ENCODE measurements around the gene KCNQ5.
"Not testable (repeated sequence)": the region's sequence is repeated elsewhere in the genome, so short reads cannot be mapped to it uniquely, and the experiment has no call there.

The KCNQ5 gene

GRCh38 chr6:72890233-72890632, 268.4 kb downstream of the KCNQ5 start:
- Histone ChIP-seq H3K4me3 (ENCODE audit: low read depth, low read length) (no peak overlapping the region), H3K27ac (ENCODE audit: low read depth, low read length) (no peak overlapping the region), H3K4me2 (ENCODE audit: low read length) (no peak overlapping the region), H2BK12ac (ENCODE audit: low read length) (no peak overlapping the region), H2BK5ac (ENCODE audit: low read depth, low read length, poor library complexity) (no peak overlapping the region), H3K9me3 (ENCODE audit: insufficient read depth, low read depth, low read length) (no peaks in the 10 kb centered on the region), H3K27me3 (ENCODE audit: insufficient read depth, low read length) (no peaks in the 10 kb centered on the region), H2AFZ (ENCODE audit: insufficient read depth, low read length, poor library complexity) (no peak overlapping the region), H3K18ac (ENCODE audit: low read length) (no peak overlapping the region), H3K9ac (ENCODE audit: low read length) (no peak overlapping the region), H2BK120ac (ENCODE audit: insufficient read depth, low read length, poor library complexity) (no peak overlapping the region), H3K4me1 (ENCODE audit: control insufficient read depth in 1 of 2, insufficient read depth in 2 of 2, low read length in 2 of 2) (no peaks in the 10 kb centered on the region), H3K23ac (ENCODE audit: low read length) (no peak overlapping the region), H4K12ac (ENCODE audit: low read depth, low read length) (no peak overlapping the region), H3K79me2 (ENCODE audit: control insufficient read depth, insufficient read depth, low read length, poor library complexity) (no peaks in the 10 kb centered on the region), H4K8ac (ENCODE audit: low read depth, low read length) (no peak overlapping the region), H3K36me3 (ENCODE audit: control insufficient read depth in 1 of 2, insufficient read depth in 2 of 2, low read length in 2 of 2) (no peaks in the 10 kb centered on the region), H3K4ac (ENCODE audit: low read depth, low read length) (no peak overlapping the region), H2AK5ac (ENCODE audit: low read length) (no peak overlapping the region), H3K79me1 (ENCODE audit: low read length) (no peaks in the 10 kb centered on the region), H3K14ac (ENCODE audit: low read length) (no peak overlapping the region), H4K91ac (ENCODE audit: low read depth, low read length) (no peak overlapping the region)
- no peak for DNase-seq
- WGBS (ENCODE audit: extremely low coverage, insufficient coverage, insufficient read length) = no CpG with 5 or more reads among the region's 1 CpG

GRCh38 chr6:72890671-72891070, 268.8 kb downstream of the KCNQ5 start:
- H3K23ac ChIP-seq (ENCODE audit: low read length) = no peak overlapping the region
- H3K4ac ChIP-seq (ENCODE audit: low read depth, low read length) = no peak overlapping the region
- H2AFZ ChIP-seq (ENCODE audit: insufficient read depth, low read length, poor library complexity) = no peak overlapping the region
- H4K12ac ChIP-seq (ENCODE audit: low read depth, low read length) = no peak overlapping the region
- no peak overlapping the region for H3K18ac ChIP-seq (ENCODE audit: low read length)
- no peaks in the 10 kb centered on the region for H3K36me3 ChIP-seq (ENCODE audit: control insufficient read depth in 1 of 2, insufficient read depth in 2 of 2, low read length in 2 of 2)
- H3K27ac ChIP-seq (ENCODE audit: low read depth, low read length) = no peak overlapping the region
- no peaks in the 10 kb centered on the region for H3K27me3 ChIP-seq (ENCODE audit: insufficient read depth, low read length)
- H2BK5ac ChIP-seq (ENCODE audit: low read depth, low read length, poor library complexity) = no peak overlapping the region
- no peak overlapping the region for H2AK5ac ChIP-seq (ENCODE audit: low read length)
- H3K9ac ChIP-seq (ENCODE audit: low read length) = no peak overlapping the region
- no peak overlapping the region for H2BK12ac ChIP-seq (ENCODE audit: low read length)
- H3K79me1 ChIP-seq (ENCODE audit: low read length) = no peaks in the 10 kb centered on the region
- no peak overlapping the region for H3K14ac ChIP-seq (ENCODE audit: low read length)
- H3K4me2 ChIP-seq (ENCODE audit: low read length) = no peak overlapping the region
- no peaks in the 10 kb centered on the region for H3K4me1 ChIP-seq (ENCODE audit: control insufficient read depth in 1 of 2, insufficient read depth in 2 of 2, low read length in 2 of 2)
- no peak overlapping the region for H3K4me3 ChIP-seq (ENCODE audit: low read depth, low read length)
- no peak overlapping the region for H4K91ac ChIP-seq (ENCODE audit: low read depth, low read length)
- no peak overlapping the region for H4K8ac ChIP-seq (ENCODE audit: low read depth, low read length)
- H3K9me3 ChIP-seq (ENCODE audit: insufficient read depth, low read depth, low read length) = no peaks in the 10 kb centered on the region
- no peak for DNase-seq
- H3K79me2 ChIP-seq (ENCODE audit: control insufficient read depth, insufficient read depth, low read length, poor library complexity) = no peaks in the 10 kb centered on the region
- no peak overlapping the region for H2BK120ac ChIP-seq (ENCODE audit: insufficient read depth, low read length, poor library complexity)

- Histone ChIP-seq H4K12ac (ENCODE audit: low read depth, low read length) (no peak overlapping the region), H3K4ac (ENCODE audit: low read depth, low read length) (no peak overlapping the region), H3K36me3 (ENCODE audit: control insufficient read depth in 1 of 2, insufficient read depth in 2 of 2, low read length in 2 of 2) (no peaks in the 10 kb centered on the region), H2AFZ (ENCODE audit: insufficient read depth, low read length, poor library complexity) (no peak overlapping the region), H4K8ac (ENCODE audit: low read depth, low read length) (no peak overlapping the region), H3K27ac (ENCODE audit: low read depth, low read length) (no peak overlapping the region), H3K4me2 (ENCODE audit: low read length) (no peak overlapping the region), H3K23ac (ENCODE audit: low read length) (no peak overlapping the region), H2BK5ac (ENCODE audit: low read depth, low read length, poor library complexity) (no peak overlapping the region), H4K91ac (ENCODE audit: low read depth, low read length) (no peak overlapping the region), H3K18ac (ENCODE audit: low read length) (no peak overlapping the region), H3K79me2 (ENCODE audit: control insufficient read depth, insufficient read depth, low read length, poor library complexity) (no peaks in the 10 kb centered on the region), H3K79me1 (ENCODE audit: low read length) (no peaks in the 10 kb centered on the region), H2BK12ac (ENCODE audit: low read length) (no peak overlapping the region), H3K4me3 (ENCODE audit: low read depth, low read length) (no peak overlapping the region), H2AK5ac (ENCODE audit: low read length) (no peak overlapping the region), H3K27me3 (ENCODE audit: insufficient read depth, low read length) (no peaks in the 10 kb centered on the region), H3K9ac (ENCODE audit: low read length) (no peak overlapping the region), H2BK120ac (ENCODE audit: insufficient read depth, low read length, poor library complexity) (no peak overlapping the region), H3K4me1 (ENCODE audit: control insufficient read depth in 1 of 2, insufficient read depth in 2 of 2, low read length in 2 of 2) (no peaks in the 10 kb centered on the region), H3K9me3 (ENCODE audit: insufficient read depth, low read depth, low read length) (no peaks in the 10 kb centered on the region), H3K14ac (ENCODE audit: low read length) (no peak overlapping the region)
- no CpG with 5 or more reads among the region's 1 CpG for WGBS (ENCODE audit: extremely low coverage, insufficient coverage, insufficient read length)
- DNase-seq = no peak
These were observed 271.0 kb downstream of the KCNQ5 start for GRCh38 chr6:72892901-72893300.

DNA sequence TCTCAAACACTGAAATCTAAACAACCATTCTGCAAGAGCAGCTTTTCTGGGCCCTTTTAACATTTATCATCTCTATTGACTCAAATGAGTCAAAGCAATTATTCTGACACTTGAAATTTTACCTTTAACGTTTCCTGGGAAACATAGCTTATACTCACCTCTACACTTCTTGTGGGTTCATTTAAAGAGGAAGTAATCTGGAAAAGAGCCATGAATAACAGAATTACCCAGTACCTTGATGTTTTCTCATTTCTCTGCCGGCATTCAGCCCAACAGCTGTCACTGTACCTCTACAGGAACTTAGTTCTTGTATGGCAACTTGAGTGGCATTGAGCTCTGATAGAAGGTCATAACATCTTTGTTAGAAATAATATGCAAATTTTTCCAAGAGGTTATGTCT, 272.2 kb downstream of the KCNQ5 start:
- H3K14ac ChIP-seq (ENCODE audit: low read length) = no peak overlapping the region
- no peak overlapping the region for H2AFZ ChIP-seq (ENCODE audit: insufficient read depth, low read length, poor library complexity)
- no peak overlapping the region for H2BK5ac ChIP-seq (ENCODE audit: low read depth, low read length, poor library complexity)
- no peak overlapping the region for H4K8ac ChIP-seq (ENCODE audit: low read depth, low read length)
- H3K4me3 ChIP-seq (ENCODE audit: low read depth, low read length) = no peak overlapping the region
- H4K12ac ChIP-seq (ENCODE audit: low read depth, low read length) = no peak overlapping the region
- no peak overlapping the region for H2BK120ac ChIP-seq (ENCODE audit: insufficient read depth, low read length, poor library complexity)
- no peaks in the 10 kb centered on the region for H3K4me1 ChIP-seq (ENCODE audit: control insufficient read depth in 1 of 2, insufficient read depth in 2 of 2, low read length in 2 of 2)
- WGBS (ENCODE audit: extremely low coverage, insufficient coverage, insufficient read length) = no CpG with 5 or more reads among the region's 2 CpGs
- no peak overlapping the region for H3K4ac ChIP-seq (ENCODE audit: low read depth, low read length)
- no peak overlapping the region for H3K23ac ChIP-seq (ENCODE audit: low read length)
- H3K79me2 ChIP-seq (ENCODE audit: control insufficient read depth, insufficient read depth, low read length, poor library complexity) = no peaks in the 10 kb centered on the region
- H3K79me1 ChIP-seq (ENCODE audit: low read length) = no peaks in the 10 kb centered on the region
- no peak overlapping the region for H3K4me2 ChIP-seq (ENCODE audit: low read length)
- H2AK5ac ChIP-seq (ENCODE audit: low read length) = no peak overlapping the region
- H3K36me3 ChIP-seq (ENCODE audit: control insufficient read depth in 1 of 2, insufficient read depth in 2 of 2, low read length in 2 of 2) = no peaks in the 10 kb centered on the region
- H2BK12ac ChIP-seq (ENCODE audit: low read length) = no peak overlapping the region
- no peak overlapping the region for H4K91ac ChIP-seq (ENCODE audit: low read depth, low read length)
- no peak overlapping the region for H3K18ac ChIP-seq (ENCODE audit: low read length)
- H3K27ac ChIP-seq (ENCODE audit: low read depth, low read length) = no peak overlapping the region
- DNase-seq = no peak
- no peaks in the 10 kb centered on the region for H3K9me3 ChIP-seq (ENCODE audit: insufficient read depth, low read depth, low read length)
- H3K27me3 ChIP-seq (ENCODE audit: insufficient read depth, low read length) = no peaks in the 10 kb centered on the region
- no peak overlapping the region for H3K9ac ChIP-seq (ENCODE audit: low read length)

- H2BK5ac ChIP-seq (ENCODE audit: low read depth, low read length, poor library complexity); H2BK120ac ChIP-seq (ENCODE audit: insufficient read depth, low read length, poor library complexity); H4K8ac ChIP-seq (ENCODE audit: low read depth, low read length); H3K4me3 ChIP-seq (ENCODE audit: low read depth, low read length); H3K9ac ChIP-seq (ENCODE audit: low read length); H3K79me2 ChIP-seq (ENCODE audit: control insufficient read depth, insufficient read depth, low read length, poor library complexity); H3K4me1 ChIP-seq (ENCODE audit: control insufficient read depth in 1 of 2, insufficient read depth in 2 of 2, low read length in 2 of 2); H3K36me3 ChIP-seq (ENCODE audit: control insufficient read depth in 1 of 2, insufficient read depth in 2 of 2, low read length in 2 of 2); H4K91ac ChIP-seq (ENCODE audit: low read depth, low read length); H3K18ac ChIP-seq (ENCODE audit: low read length); DNase-seq; H2AFZ ChIP-seq (ENCODE audit: insufficient read depth, low read length, poor library complexity); H4K12ac ChIP-seq (ENCODE audit: low read depth, low read length); H3K79me1 ChIP-seq (ENCODE audit: low read length); H3K14ac ChIP-seq (ENCODE audit: low read length); H2AK5ac ChIP-seq (ENCODE audit: low read length); H3K27me3 ChIP-seq (ENCODE audit: insufficient read depth, low read length); H3K4me2 ChIP-seq (ENCODE audit: low read length); H3K9me3 ChIP-seq (ENCODE audit: insufficient read depth, low read depth, low read length); H3K23ac ChIP-seq (ENCODE audit: low read length); H2BK12ac ChIP-seq (ENCODE audit: low read length); H3K27ac ChIP-seq (ENCODE audit: low read depth, low read length); H3K4ac ChIP-seq (ENCODE audit: low read depth, low read length): not testable (repeated sequence)
- no CpG with 5 or more reads among the region's 3 CpGs for WGBS (ENCODE audit: extremely low coverage, insufficient coverage, insufficient read length)
These were observed 276.4 kb downstream of the KCNQ5 start for GRCh38 chr6:72898313-72898712.
